Glomerular endothelial cell (primary cell): ENCODE results near the gene GHR. TPM values are rescaled to one million over a fixed set of nuclear protein-coding genes. Genes with fewer than 3 reads are reported as not detected.

ENCODE experiments used
- DNase-seq: peaks from one replicate; pipeline ENCODE4 v3.0.0-alpha.2; 2011; ENCODE audit warnings: low read depth, low spot score; ENCODE audit errors: extremely low read depth
- total RNA-seq: library from RNA; depleted of rRNA; stranded (reverse); fragments of >200 nt; gene quantifications from 2 replicates; pipeline ENCODE4 v1.2.3, GENCODE V29; 2015

The GHR gene
- total RNA-seq, 1 donor from 2014 or later, result 0.35 TPM

DNA sequence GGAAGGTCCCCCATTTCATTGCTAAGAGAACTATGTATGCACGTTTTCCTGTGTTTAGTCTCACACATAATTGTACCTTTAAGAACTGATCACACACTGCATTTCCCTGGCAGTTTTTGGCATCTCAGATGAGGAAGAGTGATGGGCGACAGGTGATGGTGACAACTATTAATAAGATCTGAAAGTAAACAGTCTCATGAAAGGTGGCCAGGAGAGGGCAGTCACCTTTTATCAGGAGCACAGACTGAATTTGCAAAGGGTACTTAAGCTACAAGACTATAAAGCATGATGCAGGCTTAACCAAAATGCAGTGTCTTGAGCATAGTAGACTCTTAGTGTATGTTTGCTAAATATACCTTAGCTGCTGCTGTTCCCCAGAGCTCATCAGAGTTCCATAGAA is 91.5 kb downstream of the GHR start:
- DNase-seq, result no peak

DNA sequence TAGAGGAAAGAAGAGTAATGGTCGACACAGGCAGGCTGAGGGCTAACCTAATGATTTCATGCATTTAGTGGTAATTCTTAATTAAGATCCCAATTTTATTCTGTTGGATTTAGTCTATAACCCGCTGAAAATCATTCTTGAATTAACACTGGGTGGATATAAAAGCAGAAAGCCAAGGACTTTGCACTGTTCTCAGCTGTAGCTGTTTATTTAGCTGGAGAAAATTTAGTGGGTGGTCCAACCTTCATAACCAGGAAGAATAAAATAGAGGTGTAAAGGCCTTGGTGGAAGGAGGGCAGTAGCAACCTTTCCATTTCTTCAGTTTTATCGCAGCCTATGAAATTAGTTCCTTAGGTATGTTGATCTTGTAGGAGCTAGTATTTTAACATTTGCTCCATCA is 92.3 kb downstream of the GHR start:
- no peak for DNase-seq

DNA sequence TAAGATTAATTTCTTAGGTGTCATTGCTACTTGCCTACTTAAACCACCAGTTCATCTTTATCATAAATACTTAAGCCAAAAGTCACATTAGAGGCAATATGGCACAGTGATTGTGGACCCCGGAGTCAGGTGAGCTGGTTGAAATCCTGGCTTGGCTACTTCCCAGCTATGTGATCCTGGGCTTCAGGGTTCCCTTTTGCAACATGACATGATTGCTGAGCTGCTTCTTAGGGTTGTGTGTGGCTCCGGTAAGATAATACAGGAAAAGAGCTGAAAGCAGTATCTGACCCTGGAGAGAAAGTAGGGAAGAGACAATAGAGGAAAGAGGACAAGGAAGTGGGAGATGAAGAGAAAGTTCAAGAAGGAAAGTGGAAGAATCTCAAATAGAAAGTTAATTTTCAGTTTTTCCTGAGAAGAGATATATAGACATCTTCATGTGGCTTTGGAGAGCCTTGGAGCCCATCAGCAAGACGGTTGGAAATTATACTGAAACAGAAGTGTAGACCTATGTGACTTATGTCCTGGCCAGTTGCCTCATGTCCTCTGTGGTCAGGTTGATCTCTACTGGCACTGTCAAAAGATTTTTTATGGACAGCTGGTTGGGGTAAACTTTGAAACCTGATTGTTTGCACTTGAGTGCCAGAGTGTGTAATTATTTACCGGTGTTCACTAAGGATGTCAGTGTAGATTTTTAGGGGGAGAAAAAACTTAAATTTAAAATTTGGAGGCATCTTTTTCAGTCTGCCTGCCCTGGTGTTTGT is 93.2 kb downstream of the GHR start:
- no peak for DNase-seq

DNA sequence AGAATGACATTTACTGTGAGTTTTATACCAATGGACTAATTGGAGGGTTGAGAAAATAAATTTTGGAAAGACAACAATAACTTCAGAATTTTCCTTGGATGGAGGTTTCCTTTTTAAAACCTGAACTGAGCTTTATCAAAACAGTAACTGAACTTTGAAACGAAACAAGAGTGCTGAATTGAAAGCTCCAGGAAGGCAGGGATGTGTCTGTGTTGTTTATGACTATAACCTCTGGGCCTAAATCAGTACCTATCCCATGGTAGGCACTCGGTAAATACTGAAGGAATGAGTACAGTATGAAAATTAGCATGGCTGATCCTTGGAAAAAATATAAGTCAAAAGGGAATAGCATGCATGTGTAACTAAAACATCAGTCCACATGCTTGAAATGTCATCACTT is 93.9 kb downstream of the GHR start:
- no peak for DNase-seq

DNA sequence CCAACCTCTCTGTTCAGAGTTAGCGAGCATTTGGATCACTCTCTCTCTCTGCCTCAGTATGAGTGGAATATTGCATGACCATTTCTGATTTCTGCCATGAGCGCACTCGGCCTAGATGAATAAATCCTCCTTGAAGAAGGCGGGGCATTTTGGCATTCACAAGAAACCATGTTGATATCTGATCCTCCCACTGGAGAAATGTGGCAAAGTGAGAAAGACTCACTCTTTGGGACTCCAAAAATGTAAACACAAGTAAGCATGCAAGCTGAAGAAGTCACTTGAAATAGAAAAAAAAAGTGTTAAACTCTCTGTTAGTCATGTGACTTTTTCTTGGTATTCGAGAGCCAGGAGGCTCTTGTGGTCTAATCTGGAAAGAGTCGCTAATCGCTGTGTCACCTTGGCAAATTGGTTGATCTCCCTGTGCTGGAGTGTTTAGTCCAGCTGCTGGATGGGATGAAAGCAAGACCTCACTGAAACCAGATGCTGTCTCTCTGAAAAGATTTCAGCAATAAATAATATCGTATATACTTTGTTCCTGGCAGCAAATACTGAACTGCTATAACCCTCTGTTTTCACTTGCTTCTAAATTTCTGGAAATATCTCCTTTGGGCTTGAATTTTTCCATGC is 95.5 kb downstream of the GHR start:
- no peak for DNase-seq

DNA sequence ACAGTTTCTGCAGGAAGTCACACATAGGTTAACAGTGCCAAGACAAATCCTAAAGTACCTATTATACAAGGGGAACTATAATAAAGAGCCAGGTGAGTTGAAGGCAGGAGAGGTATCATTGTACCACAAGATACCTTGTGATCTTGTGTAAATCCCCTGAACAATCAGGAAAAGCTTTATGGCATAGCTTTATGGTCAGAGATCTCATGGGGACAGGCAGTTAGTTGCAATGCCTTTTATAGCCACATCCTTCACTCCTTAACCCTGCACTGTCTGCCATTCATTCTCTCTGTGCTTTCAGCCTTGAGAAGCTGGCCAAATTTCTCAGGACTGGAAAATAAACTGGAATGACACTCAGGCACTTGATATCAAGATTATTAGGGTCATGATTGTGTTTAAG is 97.0 kb downstream of the GHR start:
- no peak for DNase-seq

DNA sequence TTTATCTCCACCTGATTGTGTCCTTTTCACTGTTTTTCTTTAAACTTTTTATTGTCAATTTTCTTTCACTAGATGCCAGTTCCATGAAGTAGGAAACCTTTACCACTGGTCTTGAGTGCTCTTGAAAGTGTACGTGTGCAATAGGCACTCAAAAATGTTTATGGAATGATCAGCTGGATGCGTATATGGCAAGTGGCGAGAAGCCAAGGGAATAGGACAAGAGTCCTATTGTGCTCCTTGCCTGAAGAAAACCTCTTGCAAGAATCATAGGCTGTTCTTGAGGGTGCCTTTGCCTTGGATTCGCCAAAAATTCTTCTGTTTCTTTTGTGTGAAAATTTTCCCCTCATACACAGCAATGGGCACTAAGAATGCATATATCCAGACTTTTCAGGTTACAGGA is 97.7 kb downstream of the GHR start:
- DNase-seq, result no peak

DNA sequence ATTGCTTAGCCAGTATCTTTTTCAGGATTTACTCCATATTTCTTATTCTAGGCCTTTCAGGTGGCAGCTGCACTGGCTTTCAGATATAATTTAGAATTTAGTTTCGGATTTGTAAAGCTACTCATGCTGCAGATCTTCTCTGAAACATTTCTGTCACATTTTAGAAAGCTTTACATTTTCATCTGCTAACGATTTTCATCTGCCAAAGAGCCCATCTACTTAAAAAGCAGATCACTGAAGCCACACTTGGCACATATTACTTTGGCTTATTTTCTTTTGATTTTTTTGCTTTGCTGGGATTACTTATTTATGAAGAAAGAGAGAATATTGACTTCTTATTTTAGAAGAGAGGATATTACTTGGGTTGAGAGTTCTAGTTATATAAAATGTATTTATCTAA is 98.2 kb downstream of the GHR start:
- no peak for DNase-seq

DNA sequence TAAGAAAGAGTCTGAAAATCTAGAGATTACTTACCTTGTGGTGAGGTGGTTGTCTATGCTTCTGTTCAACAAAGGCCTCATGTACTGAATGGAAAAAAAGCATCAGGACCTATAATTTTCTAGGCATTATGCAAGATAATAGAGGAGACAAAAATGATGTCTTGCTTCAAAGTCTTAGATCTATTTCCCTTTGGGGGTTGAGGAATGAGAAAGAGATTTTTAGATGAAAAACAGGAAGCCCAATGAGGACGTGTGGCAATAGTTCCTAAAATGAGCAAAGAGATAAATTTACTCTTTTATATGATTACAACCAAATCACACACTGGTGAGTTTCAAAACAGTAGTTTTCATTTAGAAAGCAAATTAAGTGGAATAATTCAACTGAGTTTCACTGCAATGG is 99.5 kb downstream of the GHR start:
- no peak for DNase-seq

DNA sequence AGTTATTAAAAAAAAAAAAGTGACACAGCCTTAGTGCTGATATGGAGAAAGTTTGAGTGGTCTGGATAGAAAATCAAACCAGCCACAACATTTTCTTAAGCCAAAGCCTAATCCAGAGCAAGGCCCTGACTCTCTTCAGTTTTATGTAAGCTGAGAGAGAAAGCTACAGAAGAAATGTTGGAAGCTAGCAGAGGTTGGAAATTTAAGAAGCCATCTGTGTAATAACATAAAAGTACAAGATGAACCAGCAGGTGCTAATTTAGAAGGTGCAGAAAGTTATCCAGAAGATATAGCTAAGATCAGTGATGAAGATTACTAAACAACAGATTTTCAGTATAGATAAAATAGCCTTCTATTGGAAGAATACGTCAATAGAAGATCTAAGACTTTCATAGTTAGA is 102.9 kb downstream of the GHR start:
- DNase-seq, result no peak

DNA sequence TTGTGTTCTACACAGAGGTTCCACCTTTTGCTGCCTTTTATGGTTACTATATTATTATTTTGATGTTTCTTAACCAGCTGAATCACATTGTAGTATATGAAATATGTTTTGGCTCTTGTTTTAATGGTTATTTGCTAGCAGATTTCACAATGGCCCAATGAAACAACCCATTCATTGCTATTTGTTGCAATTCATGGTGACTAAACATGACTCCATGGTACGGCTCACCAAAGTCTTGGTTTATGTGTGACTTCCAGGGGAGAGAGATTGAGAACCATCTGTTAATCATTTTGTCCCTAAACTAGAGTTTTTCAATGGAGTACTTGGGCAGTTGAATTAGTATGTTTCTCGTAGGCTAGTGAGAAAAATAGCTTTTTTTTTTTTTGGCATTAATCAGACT is 108.4 kb downstream of the GHR start:
- no peak for DNase-seq

DNA sequence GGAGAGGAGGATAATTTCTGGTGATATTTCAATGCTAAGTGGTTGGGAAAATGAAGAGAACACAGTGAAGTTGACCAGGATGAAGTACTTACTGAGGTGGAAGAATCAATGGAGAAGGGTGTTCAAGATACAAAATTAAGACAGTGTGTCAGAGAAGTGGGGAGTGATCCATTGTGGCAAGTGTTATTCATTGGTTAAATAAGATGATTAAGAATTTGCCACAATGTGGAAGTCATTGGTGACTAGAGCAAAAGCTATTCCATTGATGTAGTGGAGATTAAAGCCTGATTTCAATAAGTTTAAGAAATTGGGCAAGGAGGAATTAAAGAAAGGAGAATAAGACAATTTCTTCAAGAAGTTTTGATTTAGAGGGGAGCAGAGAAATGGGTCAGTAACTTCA is 118.9 kb downstream of the GHR start:
- DNase-seq, result no peak

DNA sequence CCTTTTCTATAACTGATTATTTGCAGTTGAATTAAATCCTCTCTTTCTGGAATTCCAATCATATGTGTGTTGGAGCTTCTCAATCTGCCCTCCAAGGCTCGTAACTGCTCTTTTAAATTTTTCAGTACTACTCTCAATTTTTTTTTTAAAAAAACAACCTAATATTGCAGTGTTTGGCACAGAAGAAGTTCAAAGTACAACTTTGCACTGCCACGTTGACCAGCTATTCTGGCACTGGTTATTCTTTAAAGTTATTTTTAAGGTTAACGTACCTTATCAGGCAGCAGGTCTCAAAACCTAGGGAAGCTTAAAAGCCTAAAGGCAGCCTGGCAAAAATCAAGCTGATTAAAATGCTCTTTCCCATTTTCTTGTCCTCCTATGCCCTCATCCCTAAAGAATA is 120.5 kb downstream of the GHR start:
- no peak for DNase-seq

DNA sequence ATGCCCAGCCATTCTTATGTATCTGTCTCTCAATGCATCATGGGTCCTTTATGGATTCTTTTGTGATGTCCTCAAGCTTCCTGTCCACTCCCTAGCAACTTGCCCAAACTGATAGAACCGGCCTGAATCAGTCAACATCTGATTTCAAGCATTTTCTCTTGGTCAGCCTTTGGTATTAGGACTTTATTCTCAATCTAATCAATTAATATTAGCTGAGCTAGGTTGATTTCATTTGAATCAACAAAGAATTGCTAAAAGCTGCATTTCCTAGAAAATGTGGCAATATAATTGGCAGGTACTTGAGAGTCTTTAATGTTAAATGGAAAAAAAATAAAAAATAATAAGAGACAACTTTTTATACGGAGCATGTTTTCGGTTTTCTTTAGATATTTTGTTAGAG is 121.8 kb downstream of the GHR start:
- DNase-seq, result no peak

DNA sequence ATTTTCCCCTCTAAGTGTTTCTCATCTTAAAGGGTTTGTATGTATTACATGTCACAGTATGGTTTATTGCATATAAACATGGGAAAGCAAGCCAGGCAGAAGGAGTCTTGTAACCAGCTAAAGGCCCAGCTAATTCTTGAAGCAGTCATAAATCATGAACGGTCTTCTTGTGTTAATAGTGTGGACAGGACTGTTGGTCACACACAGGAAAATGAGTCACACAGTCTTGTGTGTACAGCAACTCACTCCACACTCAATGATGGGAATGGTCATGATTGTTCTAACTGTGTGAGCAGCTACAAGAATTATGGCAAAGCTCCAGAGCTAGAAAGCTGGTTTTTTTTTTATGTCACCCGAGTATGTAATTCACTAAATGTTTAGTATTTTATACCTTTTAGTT is 123.9 kb downstream of the GHR start:
- peak; percentile 52 for DNase-seq

DNA sequence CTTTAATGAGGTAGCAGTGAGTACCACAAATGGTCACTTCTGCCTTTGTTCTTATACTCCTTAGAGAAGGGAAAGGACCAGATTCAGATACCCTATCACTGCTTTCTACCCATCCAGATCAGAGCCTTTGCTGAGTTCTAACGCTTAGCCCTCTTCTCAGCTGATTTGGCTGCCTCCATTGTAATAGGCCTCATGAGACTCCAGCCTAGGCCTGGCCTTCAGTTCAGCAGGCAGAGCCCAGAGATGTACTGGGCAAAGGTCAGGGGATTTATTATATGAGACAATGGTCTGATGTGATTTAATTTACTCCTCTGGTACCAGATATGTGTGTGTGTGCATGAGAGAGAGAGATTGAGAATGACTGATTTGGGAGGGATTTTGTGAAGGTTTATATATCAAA is 124.7 kb downstream of the GHR start:
- DNase-seq, result no peak

DNA sequence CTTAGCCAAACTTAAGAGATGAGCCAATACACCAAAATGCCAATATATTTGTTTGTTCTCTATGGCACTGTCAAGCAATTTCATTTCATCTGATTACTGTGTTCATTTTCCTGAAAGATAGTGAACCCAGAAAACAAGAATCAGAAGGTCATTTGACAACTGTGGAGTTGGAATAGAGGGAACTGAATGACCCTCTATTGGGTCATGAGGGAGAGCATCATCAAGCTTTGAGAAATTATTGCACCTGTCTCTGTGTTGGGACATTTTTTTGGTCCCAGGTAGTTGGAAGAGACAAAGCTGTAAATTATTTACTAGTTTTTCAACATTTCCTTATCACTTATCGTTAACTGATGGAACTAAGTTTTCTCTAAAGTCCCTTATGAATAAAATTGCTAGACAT is 129.4 kb downstream of the GHR start:
- no peak for DNase-seq

DNA sequence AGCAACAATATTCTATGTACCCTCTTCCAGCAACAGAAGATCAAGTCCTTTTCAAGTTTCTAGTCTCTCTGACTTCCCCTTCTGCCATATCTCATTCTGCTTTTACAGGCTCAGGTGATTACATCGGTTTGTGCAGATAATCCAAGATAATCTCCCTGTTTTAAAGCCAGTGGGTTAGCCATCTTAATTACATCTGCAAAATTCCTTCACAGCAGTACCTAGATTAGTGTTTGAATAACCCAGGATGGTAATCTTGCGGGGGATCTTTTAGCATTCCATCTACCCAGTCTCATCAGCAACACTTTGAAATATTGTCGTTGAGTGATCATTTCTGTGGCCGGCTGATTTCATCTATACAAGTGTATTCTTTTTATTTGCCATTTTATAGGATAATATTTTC is 130.2 kb downstream of the GHR start:
- no peak for DNase-seq

DNA sequence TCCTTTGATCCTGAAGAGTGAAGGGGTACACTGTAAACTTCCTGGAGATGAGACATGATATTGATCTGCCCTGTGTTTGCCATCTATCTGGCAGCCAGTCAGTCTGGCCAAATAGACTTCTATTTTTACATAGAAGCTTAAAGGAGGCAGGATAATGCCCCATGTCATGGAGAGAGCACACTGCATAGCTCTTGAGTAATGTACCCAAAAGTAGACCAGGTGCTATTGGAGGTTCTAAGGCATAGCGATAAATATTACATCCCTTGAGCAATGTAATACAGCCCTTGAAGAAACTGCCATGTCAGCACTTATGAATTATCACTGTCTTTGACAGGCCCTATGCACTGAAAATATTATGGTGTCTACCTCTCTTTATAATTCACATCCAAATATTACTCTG is 131.8 kb downstream of the GHR start:
- no peak for DNase-seq

DNA sequence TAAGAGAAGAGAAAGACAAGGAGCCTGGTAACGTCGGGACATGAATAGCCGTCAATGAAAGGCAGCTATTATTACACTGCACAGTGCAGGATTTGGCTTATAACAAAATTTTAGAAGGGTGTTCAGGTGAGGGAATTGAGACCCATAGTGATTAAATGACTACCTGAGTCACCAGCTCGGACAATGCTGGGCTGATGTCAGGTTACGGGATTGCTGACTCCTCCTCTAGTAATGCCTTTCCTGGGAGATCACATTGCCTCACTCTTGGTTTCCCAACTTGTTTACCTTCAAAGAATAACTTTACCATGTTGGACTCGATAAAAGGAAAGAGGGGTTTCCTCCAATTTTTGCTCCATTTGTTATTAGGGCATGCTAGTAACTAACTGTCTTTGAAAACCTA is 132.6 kb downstream of the GHR start:
- DNase-seq, result no peak

DNA sequence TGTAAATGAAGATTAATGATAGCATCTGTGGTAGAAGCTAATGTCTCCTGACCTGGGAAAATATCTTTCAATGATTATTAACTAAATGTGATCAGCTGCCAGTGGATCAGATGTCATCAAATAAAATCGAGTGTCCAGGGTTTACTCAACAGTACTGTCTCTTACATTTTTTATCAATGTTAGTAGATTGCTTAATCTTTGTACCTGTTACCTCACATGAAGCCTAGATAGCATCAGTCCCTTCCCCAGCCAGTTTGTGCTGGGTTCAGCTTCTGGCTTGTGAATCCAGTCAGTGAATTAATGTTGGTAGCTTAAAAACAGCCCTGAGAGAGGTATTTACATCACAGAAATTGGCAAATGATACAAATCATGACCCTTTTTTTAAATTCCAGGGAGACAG is 134.4 kb downstream of the GHR start:
- no peak for DNase-seq

DNA sequence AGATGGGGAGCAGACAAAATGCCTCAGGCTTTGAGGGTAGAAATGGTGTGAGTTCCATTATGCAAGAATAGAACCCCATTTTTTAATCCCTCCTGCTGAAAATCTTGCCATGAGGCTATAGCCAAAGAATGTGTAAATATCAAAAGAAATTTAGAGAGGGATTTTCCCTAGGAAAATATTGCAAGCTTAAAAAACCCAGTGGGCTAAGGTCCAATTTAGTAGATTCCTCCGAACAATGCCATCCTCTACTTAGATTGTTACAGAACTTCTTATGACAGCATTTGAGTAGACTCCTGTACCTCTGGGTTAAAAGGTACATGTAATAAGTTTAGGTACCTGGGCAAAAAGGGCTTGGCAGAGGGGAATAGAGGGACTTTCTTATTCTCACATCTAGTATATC is 138.4 kb downstream of the GHR start:
- no peak for DNase-seq
